ENCODE data around the gene TFDP2.
"Not testable (repeated sequence)": the region's sequence is repeated elsewhere in the genome, so short reads cannot be mapped to it uniquely, and the experiment has no call there.

The TFDP2 gene

DNA sequence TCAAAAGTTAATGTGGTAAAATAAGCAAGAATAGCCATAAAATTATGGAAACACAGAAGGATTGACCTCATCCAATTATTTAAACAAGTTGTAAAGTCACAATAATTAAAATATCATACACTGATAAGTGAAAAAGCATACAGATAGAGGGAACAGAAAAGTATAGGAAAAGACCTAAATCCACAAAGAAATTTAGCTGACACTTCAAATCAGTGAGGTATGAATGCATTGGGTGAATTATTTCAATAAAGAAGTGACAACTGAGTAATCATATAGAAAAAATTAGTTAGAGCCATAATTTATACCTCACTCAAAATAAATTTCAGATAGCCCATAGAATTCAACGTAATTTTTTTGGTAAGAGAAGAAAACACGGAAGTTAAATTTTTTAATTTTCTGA lies 25.1 kb downstream of the TFDP2 start:
- DNase-seq, result no peak

DNA sequence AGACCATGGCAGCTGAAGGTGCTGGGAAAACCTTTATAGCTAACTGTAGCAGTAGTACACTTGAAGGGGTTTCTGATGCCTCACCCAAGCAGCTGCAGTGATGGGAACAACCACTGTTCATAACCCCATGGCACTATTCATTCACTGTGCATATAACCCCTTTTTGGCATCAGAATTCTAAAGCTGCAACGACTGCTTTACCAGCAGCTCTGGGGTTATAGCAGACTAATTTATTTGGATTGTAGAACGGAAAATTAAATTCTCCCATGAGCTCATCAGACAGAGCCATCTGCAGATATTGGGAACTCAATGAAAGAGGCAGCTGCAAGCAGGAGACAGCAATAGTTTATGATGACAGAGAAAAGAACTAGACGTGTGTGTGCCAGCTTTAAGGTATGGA lies 28.6 kb downstream of the TFDP2 start:
- DNase-seq, result no peak

DNA sequence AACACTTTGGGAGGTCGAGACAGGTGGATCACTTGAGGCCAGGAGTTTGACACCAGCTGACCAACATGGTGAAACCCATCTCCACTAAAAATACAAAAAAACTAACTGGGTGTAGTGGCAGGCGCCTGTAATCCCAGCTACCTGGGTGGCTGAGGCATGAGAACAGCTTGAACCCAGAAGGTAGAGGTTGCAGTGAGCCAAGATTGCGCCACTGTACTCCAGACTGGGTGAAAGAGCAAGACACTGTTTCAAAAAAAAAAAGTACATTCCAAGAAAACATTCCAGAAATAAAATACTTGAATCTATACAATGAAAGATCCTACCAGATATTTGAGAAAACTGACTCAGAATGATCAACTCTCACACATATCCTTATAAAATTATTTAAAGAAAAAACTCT lies 30.4 kb downstream of the TFDP2 start:
- no peak for DNase-seq

DNA sequence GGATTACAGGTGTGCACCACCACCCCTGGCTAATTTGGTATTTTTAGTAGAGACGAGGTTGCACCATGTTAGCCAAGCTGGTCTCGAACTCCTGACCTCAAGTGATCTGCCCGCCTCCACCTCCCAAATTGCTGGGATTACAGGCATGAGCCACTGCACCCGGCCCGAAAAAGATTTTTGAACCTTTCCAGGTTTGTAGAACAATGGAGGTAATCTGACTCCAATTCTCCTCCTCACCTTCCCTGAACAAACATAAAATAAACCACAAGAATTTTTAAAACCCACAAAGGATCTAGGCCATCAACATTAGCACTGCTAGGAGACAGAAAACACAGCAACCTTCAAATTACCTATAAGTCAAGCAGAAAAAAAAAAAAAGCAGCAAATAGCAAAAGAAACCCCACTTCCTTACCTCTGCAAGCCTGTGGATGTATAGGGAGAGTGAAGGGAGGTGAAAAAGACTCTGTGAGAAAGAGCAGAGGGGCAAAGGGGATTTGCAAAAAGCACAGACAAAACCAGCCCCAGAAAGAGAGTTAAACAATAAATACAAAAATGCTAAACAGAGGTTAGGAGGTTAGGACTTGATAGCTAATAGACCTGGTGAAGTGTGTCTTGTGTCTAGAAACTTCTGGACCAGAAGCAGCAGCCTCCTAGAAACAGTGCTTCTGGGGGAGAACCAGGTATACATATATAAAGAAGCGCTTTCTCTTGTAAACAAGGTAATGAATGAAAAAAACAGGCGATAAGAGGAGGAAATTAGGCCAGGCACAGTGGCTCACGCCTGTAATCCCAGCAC lies 32.1 kb downstream of the TFDP2 start:
- no peak for DNase-seq

DNA sequence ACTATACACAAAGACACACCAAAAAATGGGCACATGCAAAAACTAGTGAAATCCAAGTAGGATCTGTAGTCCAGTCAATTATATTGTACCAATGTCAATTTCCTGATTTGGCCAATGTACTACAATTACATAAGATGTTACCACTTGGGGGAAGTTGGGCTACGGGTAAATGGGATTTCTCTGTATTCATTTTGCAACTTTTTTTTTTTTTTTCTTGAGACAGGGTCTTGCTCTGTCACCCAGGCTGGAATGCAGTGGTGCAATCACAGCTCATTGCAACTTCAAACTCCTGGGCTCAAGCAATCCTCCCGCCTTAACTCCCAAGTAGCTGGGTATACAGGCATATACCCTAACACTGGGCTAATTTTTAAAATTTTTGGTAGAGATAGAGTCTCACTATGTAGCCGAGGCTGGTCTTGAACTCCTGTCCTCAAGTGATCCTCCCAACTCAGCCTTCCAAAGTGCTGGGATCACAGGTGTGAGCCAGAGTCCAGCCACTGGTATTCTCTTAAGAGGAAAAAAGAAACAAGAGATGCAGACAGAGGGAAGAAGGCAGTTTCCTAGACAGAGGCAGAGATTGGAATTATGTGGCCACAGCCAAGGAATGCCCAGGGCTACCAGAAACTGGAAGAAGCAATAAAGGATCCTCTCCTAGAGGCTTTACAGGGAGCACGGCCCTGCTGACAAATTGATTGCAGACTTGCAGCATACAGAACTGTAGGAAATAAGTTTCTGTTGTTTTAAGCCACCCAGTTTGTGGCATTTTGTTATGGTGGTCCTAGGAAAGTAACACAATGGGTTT lies 33.3 kb downstream of the TFDP2 start:
- no peak for DNase-seq

DNA sequence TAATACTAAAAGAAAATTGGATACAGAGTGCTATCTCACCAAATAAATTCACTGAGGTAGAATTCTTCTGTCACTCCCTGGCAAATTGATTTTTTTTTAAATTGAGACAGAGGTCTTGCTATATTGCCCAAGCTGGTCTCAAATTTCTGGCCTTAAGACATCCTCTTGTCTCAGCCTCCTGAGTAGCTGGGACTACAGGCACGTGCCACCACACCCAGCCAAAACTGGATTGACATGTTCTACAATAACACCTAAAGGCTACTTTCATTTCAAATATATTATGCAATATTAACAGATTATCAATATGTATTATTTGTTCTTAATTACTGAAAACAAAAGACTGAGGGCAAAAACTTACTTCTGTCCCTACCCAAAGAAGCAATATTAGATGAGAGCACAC lies 36.7 kb downstream of the TFDP2 start:
- no peak for DNase-seq

DNA sequence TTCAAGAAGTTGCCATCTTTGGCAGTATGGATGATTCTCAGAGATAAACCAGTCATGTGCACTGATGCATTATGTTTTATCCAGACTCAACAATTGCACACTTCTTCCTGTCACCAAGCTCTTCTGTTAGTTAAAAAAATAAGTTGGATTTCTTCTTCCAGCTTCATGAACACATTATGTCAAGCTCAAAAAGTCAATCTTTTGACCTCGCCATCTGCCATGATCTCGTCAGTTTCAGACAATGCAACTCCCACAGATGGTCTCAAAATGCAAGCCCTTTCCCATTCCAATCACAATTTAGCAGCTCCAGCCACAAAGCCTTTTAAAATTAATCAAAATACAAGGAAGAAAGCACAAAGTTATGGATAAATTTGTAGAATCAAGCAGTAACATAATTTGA lies 42.8 kb downstream of the TFDP2 start:
- no peak for DNase-seq

DNA sequence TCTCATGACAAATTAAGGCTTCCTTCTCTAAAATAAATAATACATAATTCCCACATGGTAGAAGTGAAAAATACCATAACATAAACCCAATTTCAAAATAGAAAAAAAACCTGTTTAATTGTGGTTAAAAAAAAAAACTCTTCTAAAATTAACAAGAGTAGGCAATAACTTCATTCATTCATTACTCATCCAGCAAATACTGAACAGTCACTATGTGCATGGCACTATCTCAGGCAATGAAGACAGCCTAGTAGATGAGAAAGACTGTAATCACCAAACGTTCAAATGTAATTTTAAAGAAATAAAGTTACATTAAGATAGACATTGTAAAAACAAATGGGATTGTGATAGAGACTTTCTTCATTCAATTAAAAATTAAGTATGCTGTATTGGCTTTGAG lies 43.4 kb downstream of the TFDP2 start:
- DNase-seq, result no peak

DNA sequence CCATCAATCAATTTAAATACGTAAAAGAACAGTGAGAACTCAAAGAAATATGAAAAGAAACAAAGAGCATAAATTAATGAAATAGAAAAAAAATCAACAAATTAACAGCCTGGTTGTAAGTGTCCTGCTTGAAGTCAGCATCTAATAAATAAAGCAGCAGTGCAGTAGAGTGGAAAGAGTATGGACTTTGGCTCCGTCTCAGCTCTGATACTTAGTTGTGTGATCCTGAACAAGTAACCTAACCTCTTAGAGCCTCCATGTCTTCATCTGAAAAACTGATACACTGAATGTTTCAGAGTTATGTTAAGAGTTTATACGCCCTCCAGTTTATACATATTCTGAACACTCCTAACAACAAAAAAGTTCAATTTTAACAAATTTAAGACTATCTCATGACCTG lies 44.6 kb downstream of the TFDP2 start:
- DNase-seq, result no peak

DNA sequence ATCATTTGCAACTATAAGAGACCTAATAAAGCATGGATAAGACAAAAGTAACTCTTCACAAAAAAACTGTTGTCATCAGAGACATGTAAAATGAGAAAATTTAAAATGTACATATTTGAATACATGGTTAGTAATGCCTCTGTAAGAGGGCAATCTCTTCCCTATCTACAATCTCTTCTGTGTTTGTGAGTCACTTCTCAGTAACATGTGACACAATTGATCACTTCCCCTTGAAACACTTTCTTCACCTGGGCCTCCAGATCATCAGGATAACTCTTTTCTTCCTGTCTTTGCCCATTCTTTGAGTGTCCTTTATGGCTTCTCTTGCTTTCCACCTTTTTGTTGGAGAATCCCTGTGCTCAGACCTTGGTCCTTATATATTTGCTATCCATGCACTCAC lies 50.4 kb downstream of the TFDP2 start:
- no peak for DNase-seq

DNA sequence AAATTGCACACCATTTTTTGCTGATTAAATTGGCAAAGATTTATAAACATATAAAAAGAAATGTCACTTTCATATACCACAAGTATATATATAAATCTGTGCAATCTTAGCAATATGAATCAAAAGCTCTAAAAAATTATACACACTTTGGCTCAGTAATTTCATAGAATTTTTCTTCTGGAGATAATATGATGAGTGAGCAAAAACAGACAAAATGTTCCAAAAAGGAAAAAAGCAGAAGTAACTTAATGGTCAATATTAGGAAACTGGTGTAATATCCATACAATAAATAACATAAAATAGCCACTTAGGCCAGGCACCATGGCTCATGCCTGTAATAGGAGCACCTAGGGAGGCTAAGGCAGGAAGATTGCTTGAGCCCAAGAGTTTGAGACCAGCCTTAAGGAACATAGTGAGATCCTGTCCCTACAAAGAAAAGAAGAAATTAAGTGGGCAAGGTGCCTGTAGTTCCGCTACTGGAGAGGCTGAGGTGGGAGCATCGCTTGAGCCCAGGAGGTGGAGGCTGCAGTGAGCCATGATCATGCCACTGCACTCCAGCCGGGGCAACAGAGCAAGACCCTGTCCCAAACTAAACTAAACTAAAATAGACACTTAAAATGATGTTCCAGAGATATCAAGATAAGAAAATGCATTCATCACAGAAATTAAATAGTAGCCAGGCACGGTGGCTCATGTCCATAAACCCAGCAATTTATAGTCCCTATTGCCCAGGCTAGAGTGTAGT lies 52.1 kb downstream of the TFDP2 start:
- no peak for DNase-seq

DNA sequence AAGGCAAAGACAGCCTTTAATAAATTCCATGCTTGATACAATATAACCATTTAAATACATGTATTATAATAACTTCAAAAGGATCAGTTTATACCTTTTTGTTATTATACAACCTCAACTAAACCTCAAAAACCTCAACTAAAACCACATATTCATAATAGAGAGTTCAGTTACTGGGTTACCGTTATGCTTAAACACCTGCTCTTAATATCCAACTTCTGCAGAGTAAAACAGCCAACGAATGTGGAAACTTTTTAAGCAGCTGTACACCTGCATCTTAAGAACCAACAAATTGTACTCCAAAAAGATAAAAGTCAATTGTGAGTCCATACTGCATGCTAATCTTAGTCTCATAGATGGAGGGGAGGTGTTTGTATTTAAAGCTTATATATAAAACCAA lies 53.5 kb downstream of the TFDP2 start:
- no peak for DNase-seq

DNA sequence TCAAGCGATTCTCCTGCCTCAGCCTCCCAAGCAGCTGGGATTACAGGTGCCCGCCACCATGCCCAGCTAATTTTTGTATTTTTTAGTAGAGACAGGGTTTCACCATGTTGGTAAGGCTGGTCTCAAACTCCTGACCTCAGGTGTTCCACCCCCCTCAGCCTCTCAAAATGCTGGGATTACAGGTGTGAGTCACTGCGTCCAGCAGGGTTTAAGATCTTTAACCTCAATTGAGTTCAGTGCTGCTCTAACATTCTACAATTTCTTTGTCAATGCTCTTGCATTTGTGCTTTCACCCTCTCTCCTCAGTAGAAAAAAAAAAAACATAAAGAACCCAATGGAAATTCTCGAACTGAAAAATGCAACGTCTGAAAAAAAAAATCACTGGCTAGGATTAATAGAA lies 60.4 kb downstream of the TFDP2 start:
- DNase-seq, result not testable (repeated sequence)

DNA sequence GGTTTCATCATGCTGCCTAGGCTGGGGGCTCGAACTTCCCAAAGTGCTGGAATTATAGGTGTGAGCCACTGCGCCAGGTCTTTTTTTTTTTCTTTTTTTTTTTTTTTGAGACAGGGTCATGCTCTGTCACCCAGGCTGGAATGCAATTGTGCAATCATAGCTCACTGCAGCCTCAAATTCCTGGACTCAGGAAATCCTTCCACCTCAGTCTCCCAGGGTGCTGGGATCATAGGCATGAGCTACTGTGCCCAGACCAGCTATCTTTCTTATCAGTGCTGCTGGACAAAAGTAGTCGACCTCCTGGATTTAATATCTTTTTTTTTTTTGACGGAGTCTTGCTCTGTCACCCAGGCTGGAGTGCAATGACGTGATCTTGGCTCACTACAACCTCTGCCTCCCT lies 60.8 kb downstream of the TFDP2 start:
- DNase-seq, result no peak

DNA sequence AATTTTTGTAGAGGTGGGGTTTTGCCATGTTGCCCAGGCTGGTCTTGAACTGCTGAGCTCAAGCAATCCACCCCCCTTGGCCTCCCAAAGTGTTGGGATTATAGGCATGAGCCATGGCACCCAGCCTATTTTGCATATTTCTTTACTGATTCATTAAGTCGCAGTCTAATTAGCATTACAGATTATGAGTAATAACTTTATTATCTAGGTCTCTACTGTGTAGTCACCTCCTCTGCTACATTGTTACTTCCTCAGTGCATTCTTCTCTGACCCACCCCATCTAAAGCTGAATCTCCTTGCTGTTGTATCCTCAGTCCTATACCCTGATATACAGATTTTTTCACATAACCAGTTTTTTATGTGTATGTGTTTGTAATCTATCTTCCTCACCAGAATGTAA lies 61.7 kb downstream of the TFDP2 start:
- no peak for DNase-seq

DNA sequence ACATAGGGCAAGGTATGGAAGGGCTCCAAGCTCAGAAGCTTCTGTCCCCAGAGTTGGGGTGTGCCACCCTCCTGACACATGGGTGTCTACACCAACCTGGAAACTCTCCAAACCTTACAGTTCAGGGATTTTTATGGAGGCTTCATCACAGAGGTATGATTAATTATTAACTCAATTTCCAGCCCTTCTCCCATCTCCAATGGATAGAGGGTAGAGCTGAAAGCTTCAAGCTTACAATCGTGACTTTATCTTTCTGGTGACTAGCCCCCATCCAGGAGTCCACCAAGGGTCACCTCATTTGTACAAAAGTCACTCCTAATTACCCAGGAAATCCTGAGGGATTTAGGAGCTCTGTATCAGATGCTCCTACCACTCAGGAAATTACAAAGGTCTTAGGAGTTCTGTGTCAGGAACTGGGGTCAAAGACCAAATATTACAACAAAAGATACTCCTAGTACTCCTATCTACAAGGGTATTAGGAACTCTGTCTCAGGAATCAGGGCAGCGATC lies 62.7 kb downstream of the TFDP2 start:
- DNase-seq, result no peak

DNA sequence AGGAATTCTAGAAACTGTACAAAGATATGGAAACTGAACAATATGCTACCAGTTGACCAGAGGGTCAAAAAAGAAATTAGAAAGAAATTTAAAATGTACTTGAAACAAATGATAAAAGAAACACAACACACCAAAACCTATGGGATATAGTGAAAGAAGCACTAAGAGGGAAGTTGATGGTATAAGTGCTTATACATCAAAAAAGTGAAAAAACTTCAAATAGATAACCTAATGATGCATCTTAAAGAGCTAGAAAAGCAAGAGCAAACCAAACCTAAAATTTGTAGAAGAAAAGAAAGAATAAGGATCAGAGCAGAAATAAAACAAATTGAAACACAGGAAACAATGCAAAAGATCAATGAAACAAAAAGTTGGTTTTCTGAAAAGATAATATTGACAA lies 68.2 kb downstream of the TFDP2 start:
- no peak for DNase-seq

DNA sequence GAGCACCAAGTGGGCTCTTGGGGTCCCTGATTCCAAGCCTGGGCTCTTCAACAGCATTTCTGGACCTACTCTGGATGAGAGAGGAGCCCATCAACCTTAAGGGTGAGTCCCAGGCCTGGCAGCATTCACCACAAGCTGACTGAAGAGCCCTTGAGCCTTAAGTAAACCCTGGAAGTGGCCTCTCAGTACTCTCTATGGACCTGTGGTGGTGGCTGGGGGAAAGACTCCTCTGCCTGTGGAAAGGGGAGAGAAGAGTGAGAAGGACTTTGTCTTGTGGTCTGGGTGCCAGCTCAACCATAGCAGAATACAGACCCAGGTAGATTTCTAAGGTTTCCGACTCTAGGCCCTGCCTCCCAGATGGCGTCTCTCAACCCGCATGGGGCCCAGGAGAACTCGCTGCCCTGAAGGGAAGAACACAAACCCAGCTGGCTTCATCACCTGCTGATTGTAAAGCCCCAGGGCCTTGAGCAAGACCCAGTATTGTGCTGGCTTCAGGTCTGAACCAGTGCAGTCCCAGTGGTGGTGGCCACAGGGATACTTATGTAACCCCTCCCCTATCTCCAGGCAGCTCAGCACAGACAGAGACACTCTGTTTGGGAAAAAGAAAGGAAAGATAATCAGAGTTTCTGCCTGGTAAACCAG lies 71.4 kb downstream of the TFDP2 start:
- DNase-seq, result no peak

DNA sequence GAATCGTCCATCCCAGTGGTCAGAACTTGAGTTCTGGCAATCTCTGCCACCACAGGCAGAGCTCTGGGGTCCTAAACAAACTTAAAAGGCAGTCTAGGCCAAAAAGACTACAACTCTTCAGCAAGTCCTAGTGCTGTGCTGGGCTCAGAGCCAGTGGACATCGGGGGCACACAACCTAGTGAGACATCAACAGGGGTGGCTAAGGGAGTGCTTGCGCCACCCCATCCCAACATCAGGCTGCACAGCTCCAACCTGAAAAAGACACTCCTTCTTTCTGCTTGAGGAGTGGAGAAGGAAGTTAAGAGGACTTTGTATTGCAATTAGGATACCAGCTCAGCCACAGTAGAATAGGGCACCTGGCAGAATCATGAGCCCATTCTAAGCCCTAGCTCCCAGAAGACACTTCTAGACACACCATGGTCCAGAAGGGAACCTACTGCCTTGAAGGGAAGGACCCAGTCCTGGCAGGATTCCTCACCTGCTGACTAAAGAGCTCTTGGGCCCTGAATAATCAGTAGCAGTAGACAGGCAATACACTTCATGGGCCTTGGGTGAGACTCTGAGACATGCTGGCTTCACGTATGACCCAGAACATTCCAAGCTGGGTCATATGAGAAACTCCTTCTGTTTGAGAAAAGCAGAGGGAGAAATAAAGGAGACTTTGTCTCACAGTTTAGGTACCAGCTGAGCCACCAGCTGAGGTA lies 72.0 kb downstream of the TFDP2 start:
- no peak for DNase-seq

DNA sequence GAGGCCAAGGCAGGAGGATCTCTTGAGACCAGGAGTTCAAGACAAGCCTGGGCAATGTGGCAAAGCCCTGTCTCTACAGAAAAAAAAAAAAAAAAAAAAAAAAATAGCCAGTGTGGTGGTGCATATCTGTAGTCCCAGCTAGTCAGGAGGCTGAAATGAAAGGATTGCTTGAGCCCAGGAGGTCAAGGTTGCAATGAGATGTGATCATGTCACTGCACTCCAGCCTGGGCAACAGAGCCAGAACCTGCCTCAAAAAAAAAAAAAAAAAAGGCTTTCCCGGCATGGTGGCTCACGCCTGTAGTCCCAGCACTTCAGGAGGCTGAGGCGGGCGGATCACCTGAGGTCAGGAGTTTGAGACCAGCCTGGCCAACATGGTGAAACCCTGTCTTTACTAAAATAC lies 73.7 kb downstream of the TFDP2 start:
- not testable (repeated sequence) for DNase-seq

DNA sequence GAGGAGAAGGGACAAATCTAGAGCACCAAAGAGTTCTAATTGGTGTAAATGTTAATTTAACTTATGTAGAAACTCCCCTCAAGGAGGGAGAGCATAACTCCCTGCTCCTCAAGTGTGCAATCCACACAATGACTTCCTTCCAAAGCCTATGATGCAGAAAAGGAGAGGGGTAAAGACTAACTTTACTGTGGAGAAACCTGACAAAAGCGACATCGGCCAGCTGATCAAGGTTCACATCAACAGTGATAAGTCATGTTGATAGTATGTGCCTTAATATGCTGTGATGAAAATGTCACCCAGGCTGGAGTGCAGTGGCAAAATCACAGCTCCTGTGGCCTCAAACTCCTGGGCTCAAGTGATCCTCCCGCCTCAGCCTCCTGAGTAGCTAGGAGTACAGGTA lies 76.5 kb downstream of the TFDP2 start:
- no peak for DNase-seq

DNA sequence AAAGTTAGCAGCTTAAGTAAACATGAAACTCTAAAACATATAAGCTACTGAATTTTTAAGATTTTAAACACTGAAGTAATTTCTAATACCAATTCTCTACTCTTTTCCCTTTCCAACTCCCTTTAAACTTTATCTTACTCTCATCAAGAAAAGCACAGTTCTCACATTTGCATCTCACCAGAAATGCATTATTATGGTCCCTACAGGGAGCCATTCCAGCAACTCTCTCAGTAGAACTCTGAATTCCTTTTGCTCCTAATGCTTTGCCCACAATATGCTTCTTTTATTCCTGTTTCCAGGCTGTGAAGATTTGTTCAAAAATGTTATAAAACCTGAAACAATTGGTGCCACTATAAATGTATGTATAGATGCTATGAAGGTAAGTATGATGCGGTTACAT lies 83.4 kb downstream of the TFDP2 start:
- DNase-seq, result no peak
